Middle frontal gyrus (tissue), 1 donor: ENCODE data around the gene SLC16A3.
"Not testable (repeated sequence)": the region's sequence is repeated elsewhere in the genome, so short reads cannot be mapped to it uniquely, and the experiment has no call there.

ENCODE experiments used
- DNase-seq: peaks from one replicate; pipeline ENCODE4 v3.0.0-alpha.2; 2015; ENCODE audit warnings: low spot score; ENCODE audit errors: extremely low spot score

SLC16A3 gene

DNA sequence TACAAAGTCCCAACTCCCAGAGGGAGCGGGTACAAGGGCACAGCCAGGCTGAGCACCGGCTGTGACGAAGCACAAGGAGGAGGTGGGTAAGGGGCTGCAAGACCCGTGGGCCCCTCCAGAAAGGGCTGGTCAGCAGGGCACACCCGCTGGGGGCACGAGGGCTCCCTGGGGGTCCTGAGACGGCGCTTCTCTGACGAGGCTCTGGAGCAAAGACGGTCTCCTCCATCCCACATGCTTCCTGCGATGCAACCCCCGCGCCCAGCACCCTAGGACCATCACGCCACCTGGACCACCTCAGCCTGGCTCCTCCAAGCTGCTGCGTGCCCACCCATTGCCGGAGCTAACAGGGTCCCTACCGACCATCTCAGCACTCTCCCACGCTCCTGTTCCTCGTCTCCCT is 24.9 kb upstream of the SLC16A3 start:
- no peak for DNase-seq

DNA sequence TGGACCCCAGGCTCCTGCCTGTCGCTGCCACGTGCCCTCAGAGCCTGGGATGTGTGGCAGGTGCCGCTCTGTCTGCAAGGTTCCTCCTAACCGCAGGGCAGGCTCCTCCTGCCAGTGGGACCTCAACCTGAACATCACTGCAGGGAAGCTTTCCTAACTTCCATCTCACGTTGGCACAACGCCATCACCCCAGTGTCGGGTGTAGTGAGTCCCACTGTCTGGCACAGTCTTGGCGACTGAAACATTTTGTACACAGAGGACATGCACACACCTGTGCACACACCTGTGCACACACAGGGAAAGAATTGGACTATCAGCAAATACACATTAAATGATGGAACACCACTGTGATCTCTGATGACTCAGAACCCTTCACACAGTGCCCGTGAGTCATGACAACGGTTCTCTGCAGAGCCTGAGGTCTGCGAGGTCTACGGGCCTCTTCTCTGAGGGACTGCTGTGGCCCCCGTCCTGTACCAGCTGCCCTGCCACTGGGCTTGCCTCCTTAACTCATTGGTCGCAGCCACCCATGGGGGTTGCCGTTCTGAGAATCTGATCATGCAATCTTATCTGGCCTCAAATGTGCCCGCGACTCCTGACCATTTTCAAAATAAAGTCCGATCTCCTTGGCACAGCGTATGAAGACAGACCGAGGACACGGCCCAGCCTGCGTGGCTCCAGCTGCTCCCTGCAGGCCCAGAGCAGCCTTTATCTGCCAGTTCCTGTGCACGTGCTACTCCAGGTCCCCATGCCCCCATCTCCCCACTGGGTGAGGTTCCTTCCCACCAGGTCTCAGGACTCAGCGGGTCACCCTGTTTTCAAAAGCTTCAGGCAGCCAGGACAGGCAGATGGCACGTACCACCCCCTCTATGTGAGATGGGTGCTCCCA is 23.8 kb upstream of the SLC16A3 start:
- DNase-seq: no peak

DNA sequence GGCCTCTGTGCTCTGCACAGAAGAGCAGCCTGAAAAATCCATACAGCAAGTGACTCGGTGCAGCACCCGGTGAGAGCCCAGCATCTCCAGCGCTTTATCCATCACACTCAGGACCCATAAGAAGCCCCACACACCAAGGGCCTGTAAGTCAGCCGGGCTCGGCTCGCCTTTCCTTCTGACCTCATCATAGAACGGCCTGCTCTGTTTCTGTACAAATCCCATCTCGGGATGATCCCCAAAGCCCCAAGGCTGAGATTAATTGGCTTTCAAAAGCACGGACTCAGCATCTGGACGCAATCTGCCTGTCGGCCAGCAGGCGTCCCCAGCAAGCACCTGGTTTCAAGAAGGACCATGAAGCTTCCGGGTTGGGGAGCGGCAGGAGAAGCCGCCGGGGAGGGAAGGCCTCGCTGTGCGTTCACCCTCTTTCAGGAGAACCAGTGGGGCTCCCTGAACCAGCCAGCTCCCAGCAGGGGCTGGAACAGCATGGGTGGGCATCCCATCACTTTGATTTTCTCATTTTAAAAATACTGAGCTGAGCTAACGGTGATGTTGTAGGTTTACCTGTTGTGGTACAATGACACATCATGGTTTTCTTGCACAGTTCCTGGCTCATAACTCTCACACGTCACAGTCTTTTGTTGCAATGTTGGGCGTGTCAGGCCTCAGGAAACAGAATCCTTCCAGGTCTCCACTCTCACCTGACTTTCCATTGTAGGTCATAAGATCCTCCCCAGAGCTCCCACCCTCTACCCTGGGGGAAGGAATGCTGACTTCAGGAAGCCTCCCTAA is 22.9 kb upstream of the SLC16A3 start:
- peak; percentile 79 for DNase-seq

DNA sequence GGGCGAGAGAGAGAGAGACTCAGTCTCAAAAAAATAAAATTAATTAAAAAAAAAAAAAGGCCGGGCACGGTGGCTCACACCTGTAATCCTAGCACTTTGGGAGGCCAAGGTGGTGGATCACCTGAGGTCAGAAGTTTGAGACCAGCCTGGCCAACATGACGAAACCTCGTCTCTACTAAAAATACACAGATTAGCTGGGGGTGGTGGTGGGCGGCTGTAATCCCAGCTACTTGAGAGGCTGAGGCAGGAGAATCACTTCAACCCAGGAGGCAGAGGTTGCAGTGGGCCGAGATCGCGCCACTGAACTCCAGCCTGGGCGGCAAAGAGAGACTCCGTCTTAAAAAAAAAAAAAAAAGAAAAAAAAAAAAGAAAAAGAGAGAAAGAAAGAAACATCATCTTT is 18.2 kb upstream of the SLC16A3 start:
- not testable (repeated sequence) for DNase-seq

DNA sequence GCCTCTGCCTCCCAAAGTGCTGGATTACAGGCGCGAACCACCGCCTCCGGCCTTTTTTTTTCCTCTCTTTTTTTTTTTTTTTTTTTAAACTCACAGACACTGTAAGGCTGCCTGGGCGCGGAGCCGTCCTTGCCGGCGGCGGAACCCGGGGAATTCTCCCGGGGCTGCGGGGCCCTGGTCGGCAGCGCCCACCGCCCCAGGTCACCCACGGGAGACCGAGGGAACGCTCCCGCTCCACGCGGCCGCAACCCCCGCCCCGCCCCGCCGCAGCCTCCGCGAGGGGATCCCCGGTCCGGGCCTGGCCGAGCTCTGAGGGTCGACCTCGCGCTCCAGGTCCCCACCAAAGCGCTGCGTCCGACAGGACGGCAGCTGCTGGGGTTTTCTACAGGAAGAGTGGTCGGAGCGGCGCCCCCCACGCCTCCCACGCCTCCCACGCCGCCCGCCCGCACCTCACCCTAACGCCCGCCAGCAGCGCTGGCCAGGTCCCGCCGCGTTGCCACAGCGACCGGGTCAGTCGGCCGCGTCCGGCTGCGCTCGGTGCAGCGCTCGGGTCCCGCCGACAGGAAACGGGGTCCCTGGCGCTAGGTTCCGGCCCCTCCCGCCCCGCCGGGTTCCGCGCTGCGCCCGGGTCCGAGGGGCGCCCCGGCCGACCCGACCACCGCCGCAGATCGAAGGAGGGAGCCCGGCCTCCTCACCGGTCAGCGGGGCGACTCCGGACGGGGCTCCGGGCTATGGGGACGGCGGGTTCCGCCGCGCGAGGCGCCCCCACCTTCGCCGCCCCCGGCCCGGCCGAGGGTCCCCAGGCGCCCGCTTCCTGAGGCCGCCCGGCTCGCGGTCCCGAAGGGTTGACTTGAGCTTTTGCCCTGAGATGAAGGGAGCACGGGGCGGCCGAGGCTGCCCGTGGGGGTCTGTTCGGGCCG is 16.3 kb upstream of the SLC16A3 start, which contains the start of gene CCDC57:
Gene CCDC57, minus strand, starts transcription at position 512 of the 920 bp plus-strand sequence. CDS start 10,898 bp downstream, outside the sequence.
- DNase-seq: peak; percentile 31

DNA sequence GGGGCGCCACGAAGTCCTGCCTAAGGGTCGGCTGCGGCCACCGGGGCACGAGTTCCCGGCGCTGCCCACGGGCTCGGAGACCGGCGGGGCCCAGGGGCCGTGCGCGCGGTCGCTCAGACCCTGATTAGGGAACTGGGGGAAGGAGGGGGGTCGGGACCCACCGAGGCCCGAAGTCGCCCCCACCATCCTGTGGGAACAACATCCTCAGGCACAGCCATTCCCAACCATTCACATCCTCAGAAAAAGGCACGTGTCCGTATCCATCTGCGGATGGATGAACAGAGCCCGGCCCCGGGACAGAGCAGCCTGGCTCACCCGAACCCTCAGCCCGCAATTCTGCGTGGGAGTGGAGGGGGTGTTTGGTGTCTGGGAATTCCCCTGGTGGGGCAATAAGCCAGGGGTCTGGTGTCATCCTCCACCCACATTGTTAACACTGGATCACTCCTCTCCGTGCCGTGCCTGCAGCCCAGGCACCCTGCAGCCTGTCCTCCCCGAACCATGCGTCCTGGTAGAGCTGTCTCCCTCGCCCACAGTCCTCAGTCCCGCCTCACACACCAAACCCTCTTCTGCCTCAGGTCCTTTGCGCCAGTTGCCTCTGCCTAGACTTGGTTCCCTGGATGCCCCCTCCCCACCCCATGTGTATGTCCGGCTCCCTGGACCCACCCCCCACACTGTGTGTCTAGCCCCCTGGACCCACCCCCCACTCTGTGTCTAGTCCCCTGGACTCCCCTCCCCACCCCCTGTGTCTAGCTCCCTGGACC is 15.4 kb upstream of the SLC16A3 start:
- DNase-seq: peak; percentile 53

DNA sequence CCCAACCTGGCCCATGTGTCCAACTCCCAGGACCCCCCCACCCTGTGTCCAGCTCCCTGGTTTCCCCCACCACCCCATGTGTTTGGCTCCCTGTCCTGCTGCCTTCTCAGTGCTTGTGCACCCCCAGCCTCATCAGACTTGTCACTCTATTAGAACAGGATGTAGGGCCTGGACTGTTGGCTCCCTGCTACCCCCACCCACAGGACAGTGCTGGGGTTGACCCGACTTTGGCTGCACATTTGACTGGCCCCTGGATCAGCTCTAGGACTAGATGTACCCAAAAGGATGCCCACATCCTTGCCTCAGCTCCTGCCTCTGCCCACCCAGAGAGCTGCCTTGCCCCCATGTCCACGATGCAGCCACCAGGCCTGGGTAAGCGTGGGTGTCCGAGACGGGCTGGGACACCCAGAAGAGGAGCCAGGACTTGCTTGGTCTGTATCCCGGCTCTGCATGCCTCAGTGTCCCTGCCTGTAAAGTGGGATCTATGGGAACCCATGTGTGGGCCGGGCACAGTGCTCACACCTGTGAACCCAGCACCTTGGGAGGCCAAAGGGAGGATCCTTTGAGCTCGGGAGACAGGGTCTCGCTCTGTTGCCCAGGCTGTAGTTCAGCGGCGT is 14.7 kb upstream of the SLC16A3 start:
- no peak for DNase-seq

DNA sequence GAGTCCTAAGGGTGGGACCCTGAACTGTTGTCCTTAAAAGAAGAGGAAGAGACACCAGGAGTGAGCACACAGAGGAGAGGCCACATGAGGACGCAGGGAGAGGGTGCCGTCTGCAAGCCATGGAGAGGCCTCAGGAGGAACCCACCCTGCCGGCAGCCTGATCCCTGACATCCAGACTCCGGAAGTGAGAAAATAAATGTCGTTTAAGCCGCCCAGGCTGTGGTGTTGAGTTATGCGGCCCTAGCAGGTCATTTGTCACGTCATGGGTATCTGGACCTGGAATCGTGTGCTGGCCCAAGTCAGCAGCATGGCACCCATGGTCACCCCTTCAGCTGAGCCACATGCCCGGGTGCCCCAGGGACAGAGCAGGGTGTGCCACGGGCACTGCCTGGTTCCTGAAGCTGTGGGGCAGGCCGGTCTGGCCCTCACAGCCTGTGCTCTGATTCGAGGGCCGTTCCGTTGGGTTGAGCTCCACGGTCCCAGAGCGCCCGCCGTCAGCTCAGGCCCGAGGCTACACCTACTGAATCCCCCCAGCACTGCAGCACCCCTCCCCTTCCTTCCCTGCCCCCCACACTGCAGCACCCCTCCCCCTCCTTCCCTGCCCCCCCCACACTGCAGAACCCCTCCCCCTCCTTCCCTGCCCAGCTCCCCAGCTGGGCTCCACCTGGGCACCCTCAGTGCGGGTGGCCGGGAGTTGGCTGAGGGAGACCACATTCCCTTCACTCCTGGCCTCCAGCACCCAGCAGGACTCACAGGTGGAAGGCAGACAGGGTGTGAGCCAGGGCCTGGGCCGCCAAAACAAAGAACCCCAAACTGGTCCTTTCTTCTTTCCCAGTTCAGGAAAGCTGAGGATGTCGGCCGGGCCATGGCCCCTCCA is 13.5 kb upstream of the SLC16A3 start:
- no peak for DNase-seq

DNA sequence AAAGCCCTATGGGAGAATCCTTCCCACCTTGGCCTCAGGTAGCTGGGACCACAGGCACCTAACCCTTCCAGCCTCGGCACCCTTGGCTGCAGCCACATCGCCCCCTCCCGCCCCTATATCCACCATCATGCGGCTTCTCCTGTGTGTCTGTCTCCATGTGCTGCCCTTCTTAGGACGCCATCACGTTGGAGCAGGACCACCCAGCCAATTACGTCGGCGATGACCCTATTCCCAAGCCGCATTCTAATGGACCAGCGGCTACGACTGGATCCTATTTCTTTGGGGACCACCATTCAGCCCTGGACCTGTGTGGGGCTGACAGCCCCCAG is 12.9 kb upstream of the SLC16A3 start:
- DNase-seq: no peak

DNA sequence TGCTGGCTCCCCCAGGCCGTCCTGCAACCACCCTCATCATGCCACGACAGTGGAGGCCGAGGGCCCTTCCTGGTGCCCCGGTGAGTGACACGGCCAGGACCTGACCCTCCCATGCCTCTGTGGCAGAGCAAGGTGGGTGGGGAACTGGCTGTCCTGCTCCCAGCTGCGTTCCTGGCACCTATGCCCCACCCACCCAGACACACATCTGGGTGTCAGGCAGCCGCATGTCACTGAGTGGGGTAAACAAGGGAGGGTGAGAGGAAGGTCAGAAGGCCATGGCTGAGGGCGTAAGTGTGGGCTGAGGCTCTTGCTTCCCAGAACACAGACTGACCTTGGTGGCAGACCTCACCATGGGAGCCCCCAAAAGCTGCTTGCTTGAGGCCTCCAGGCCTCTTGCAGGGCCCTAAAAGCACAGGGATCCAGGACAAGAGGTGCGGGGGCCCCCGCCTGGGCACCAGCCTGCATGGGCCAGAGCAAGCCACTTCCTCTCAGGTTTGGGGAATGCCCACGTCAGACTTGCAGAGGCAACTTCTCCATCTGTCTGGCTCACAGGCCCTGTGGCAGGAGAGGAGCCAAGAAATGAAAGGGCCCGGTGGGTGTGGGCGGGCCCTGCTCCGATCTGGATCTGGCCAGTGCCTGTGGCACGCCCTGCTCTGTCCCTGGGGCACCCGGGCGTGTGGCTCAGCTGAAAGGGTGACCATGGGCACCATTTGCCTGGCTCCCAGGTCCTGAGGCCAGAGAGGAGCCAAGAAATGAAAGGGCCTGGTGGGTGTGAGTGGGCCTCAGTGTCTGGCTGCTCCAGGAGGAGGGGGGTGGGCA is 12.3 kb upstream of the SLC16A3 start:
- DNase-seq: no peak

DNA sequence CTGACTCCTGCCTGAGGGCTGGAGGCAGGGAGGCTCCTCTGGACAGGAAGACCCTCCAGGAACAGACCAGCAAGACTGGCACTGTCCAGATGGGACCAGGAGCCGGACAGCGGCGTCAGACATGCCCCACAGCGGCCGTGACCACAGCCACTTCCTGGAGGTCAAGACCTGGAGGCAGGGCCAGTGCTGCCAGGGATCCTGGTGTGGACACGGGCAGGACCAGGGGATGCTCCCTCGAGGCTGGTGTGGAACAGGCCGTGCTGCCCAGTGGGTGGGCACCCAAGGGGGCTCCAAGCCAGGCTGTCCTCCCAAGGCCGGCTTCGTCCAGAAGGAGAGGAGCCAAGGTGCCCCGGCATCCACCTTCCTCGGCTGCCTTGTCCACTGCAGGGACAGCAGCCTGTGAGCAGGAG is 11.7 kb upstream of the SLC16A3 start:
- DNase-seq: no peak

DNA sequence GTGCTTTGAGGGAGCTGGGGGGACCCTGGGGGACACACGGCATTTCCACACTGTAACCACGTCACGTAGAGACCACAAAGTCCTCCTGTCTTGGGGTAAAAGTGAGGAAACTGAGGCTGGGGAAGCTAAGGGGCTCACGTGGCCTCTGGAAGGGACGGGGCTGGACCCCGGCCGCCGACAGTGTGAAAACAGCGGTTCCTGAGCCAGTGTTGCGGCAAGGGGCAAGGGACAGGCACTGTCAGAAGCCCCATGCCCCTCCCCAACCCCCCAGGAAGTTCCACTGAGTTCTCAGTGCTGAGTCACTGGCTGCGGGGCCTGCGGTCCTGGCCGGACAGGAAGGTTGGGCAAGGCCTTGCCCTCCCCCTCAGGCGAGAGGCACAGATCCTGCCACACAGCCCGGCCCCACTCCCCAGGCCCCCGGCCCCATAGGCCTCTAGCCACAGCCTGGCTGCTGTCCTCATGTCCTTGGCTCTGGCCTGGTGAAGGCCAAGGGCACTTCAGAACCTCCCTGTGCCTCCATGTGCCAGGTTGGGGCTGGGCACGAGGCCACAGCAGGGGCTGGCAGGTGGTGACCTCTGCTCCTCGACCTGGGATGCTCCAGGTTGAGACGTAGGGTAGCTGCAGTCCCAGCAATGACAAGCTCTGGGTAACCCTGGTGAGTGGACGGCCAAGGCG is 11.2 kb upstream of the SLC16A3 start:
- no peak for DNase-seq

DNA sequence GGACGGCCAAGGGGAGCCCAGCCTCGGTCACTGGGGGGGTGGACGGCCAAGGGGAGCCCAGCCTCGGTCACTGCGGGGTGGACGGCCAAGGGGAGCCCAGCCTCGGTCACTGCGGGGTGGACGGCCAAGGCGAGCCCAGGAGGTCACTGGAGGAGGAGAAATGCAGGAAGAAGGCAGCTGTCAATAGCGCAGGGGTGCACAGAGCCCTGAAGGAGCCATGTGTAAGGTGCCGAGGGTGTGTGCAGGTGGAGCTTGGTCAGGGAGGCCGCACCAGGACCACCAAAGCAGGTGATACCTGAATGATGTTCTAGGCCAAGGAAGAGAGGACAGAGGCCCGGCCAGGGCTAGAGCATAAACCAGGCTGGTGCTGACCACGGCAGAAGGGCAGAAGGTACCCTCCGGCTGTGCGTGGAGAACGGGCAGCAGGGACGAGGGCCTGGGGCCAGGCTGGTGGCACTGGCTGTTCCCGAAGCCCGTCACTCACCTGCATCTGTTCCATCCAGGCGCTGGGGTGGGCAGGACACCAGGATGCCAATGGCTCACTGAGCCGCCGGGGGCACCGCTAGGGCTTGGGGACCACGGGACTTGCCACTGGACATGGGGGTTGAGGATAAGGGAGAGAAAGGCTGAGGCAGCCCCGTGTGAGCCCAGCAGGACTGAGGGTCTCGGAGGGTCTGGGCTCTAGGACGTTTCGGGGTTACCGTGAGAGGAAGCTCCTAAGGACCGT is 10.3 kb upstream of the SLC16A3 start:
- no peak for DNase-seq

DNA sequence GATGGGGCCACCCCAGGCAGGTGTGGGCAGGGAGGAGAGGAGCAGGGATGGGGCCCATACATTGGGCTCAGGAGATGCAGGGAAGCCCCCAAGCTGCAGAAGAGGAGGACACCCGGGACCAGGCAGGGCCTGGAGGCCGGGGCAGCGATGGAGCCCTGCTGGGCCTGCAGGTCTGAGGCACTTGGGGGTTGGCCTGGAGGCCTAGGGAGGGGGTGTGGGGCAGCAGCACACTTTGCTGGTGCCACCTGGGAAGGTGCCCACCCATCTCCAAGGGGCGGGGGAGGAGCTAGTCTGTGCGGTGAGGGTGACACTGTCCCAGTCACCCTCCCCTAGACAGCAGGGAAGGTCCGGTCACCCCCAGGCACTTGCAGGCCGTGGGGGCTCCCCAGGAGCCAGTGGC is 9.8 kb upstream of the SLC16A3 start:
- no peak for DNase-seq

DNA sequence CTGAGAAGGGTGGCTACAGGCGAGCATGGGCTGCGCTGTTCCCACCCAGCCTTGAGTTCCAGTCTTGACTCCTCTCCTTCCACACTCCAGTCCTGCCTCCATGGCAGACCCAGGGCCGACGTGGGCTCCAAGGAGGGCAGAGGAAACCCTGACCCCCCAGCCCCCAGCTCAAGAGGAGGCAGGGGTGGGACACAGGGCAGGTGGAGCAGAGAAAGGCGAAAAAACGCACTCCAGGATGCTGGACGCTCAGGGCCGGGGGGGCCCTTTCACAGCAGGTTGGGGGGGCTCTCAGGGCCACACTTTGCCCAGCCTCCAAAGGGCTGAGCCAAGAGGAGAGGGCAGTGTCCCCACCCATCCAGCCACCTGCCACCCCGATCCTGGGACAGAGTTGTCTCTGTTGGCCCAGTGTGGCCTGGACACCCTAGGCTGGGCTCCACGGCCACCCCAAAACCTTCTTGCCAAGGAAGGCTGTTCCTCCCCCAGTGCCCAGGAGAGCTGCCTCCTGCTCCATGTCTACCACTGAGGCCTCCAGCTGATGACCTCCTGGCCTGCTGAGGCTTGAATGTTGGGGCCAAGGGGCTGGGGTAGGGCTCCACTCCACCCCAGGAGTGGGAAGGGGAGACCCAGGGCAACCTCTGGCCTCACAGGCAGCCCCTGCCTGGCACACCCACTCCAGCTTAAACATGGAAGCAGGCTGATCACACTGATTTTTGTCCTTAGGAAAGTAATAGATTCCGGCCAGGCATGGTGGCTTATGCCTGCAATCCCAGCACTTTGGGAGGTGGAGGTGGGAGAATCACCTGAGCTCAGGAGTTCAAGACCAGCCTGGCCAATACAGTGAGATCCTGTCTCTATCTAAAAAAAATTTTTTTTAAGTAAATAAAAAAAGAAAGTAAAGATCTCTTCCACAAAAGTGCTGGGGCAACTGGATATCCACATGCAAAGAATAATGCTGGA is 8.8 kb upstream of the SLC16A3 start:
- DNase-seq: no peak

DNA sequence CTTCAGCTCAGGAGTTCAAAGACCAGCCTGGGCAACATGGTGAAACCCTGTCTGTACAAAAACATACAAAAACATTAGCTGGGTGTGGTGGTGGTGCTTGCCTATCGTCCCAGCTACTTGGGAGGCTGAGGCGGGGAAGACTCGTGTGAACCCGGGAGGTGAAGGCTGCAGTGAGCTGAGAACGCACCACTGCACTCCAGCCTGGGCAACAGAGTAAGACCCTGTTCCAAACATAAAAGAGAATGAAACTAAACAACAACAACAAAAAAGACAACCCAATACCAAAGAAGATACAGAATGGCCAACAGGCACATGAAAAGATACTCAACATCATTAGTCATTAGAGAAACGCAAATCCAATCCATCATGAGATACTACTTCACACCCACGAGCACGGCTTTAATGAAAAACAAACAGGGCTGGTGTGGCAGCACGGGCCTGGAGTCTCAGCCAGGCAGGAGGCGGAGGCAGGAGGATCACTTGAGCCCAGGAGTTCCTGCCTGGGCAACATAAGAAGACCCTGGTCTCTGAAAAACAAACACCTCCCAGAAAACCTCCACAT is 7.4 kb upstream of the SLC16A3 start:
- no peak for DNase-seq
